HepG2 (cell line): ENCODE measurements around the gene TXNDC2. TPM values are rescaled to one million over a fixed set of nuclear protein-coding genes. Genes with fewer than 3 reads are reported as not detected.

Source experiments
- ATAC-seq: fragments of 200-7000 bp; cut with Tn5 transposase; 3 replicates; pipeline ENCODE4 v1.9.1; 2020; ENCODE audit warnings: mild to moderate bottlenecking, moderate library complexity
- BruUV-seq: library from RNA; stranded (reverse); fragments of 400-500 nt; replicated peaks from 2 replicates; lab custom pipeline; 2021; lab: Mats Ljungman, UMichigan
- CTCF ChIA-PET: fragments of 300-600 bp; formaldehyde crosslinking; extraction: SDS; loops from one replicate; lab custom pipeline; 2021; ENCODE audit warnings: low total read pairs, inconsistent platforms, low intra/inter-chr PET ratio; lab: Yijun Ruan, JAX
- POLR2A ChIA-PET: fragments of 350-600 bp; sonication (Branson Sonifier 250); formaldehyde crosslinking; loops from one replicate; lab custom pipeline; 2020; ENCODE audit warnings: antibody characterized with exemption, inconsistent platforms; lab: Yijun Ruan, JAX
- DNase-seq: peaks from one replicate; pipeline ENCODE4 v3.0.0-alpha.2; 2015; ENCODE audit warnings: low spot score
- FAIRE-seq: peaks from 3 replicates; lab custom pipeline; 2011; peaks lifted over from hg19 to GRCh38; lab: Jason Lieb, UNC
- H2AFZ ChIP-seq: one replicate; pipeline ENCODE4 v1.6.1; 2011; ENCODE audit warnings: low read length, inconsistent platforms
- H3K27ac ChIP-seq: fragments of 300-600 bp; 3 replicates; pipeline ENCODE4 v1.8.0; 2011; ENCODE audit warnings: mixed run types, mild to moderate bottlenecking, mixed read lengths, low read length, inconsistent platforms; ENCODE audit not compliant: insufficient read depth; ENCODE audit errors: extremely low read length
- H3K27me3 ChIP-seq, 2 experiments: fragments of 200-600 bp in 1 of 2; 2 replicates in 1 of 2; 3 replicates in 1 of 2; pipeline versions ENCODE4 v1.6.0 to v1.8.0; 2011; ENCODE audit warnings: low read length in 2 of 2, mild to moderate bottlenecking in 2 of 2, moderate library complexity in 2 of 2, inconsistent platforms in 1 of 2; ENCODE audit not compliant: insufficient read depth in 2 of 2, control insufficient read depth in 1 of 2
- H3K36me3 ChIP-seq, 2 experiments: fragments of 200-600 bp in 1 of 2; replicated peaks in 1 of 2; 2 replicates in 1 of 2; 3 replicates in 1 of 2; pipeline versions ENCODE4 v1.5.1 to v1.8.0; 2011; ENCODE audit warnings: low read length in 2 of 2, inconsistent platforms in 1 of 2; ENCODE audit not compliant: insufficient read depth in 2 of 2, control insufficient read depth in 1 of 2
- H3K4me1 ChIP-seq: 2 replicates; pipeline ENCODE4 v1.5.1; 2012; ENCODE audit warnings: low read length, inconsistent platforms; ENCODE audit not compliant: insufficient read depth
- H3K4me2 ChIP-seq: 2 replicates; pipeline ENCODE4 v1.6.0; 2011; ENCODE audit warnings: low read depth, low read length, inconsistent platforms
- H3K4me3 ChIP-seq, 3 experiments: fragments of 200-600 bp in 1 of 3; sonication (generic), shearing (Covaris generic) in 1 of 3; replicated peaks in 1 of 3; 2 replicates each; pipeline ENCODE4 v1.5.1; 2011 to 2016; ENCODE audit warnings: low read length in 3 of 3, inconsistent platforms in 2 of 3, low read depth in 2 of 3, mild to moderate bottlenecking in 2 of 3, control low read depth in 1 of 3, mixed read lengths in 1 of 3; ENCODE audit not compliant: insufficient read depth in 1 of 3
- H3K79me2 ChIP-seq: one replicate; pipeline ENCODE4 v1.6.1; 2011; ENCODE audit warnings: low read length, inconsistent platforms; ENCODE audit not compliant: insufficient read depth
- H3K9ac ChIP-seq: 2 replicates; pipeline ENCODE4 v1.6.0; 2011; ENCODE audit warnings: mild to moderate bottlenecking, low read depth, low read length, inconsistent platforms; ENCODE audit not compliant: insufficient read depth
- H3K9me3 ChIP-seq: 2 replicates; pipeline ENCODE4 v1.5.1; 2012; ENCODE audit warnings: mild to moderate bottlenecking, low read length
- H4K20me1 ChIP-seq: 2 replicates; pipeline ENCODE4 v1.6.0; 2011; ENCODE audit warnings: inconsistent platforms, mild to moderate bottlenecking, low read length, moderate library complexity; ENCODE audit not compliant: insufficient read depth
- EHMT2 ChIP-seq: fragments of 200-600 bp; sonication (generic); IDR thresholded peaks from 2 replicates; pipeline ENCODE4 v1.7.0; 2017; ENCODE audit warnings: antibody characterized with exemption, low read depth, low read length, borderline replicate concordance
- HMGXB3 ChIP-seq: sonication (generic); formaldehyde crosslinking; IDR thresholded peaks from 2 replicates; pipeline ENCODE4 v1.4.0; 2020; ENCODE audit warnings: missing genetic modification reagents, borderline replicate concordance
- HNF1A ChIP-seq, 2 experiments: sonication (generic) in 1 of 2; formaldehyde crosslinking in 1 of 2; IDR thresholded peaks; 2 replicates each; pipeline versions ENCODE4 v1.4.0 to v1.6.1; 2016 to 2020; ENCODE audit warnings: borderline replicate concordance in 1 of 2, low read depth in 1 of 2, mild to moderate bottlenecking in 1 of 2, missing genetic modification reagents in 1 of 2
- HOXA5 ChIP-seq: sonication (generic); formaldehyde crosslinking; IDR thresholded peaks from 2 replicates; pipeline ENCODE4 v1.4.0; 2020; ENCODE audit warnings: missing genetic modification reagents
- JDP2 ChIP-seq: sonication (generic); formaldehyde crosslinking; IDR thresholded peaks from 2 replicates; pipeline ENCODE4 v1.8.1; 2022; ENCODE audit warnings: missing genetic modification reagents, borderline replicate concordance
- THAP9 ChIP-seq: sonication (generic); formaldehyde crosslinking; IDR thresholded peaks from 2 replicates; pipeline ENCODE4; 2020; ENCODE audit warnings: missing genetic modification reagents, mild to moderate bottlenecking, borderline replicate concordance
- ZKSCAN8 ChIP-seq: IDR thresholded peaks from 2 replicates; pipeline ENCODE4 v1.6.1; 2016; ENCODE audit warnings: borderline replicate concordance, missing genetic modification reagents, missing compliant biosample characterization
- ZMYM3 ChIP-seq: sonication (generic); formaldehyde crosslinking; IDR thresholded peaks from 2 replicates; pipeline ENCODE4 v1.5.1; 2020; ENCODE audit warnings: mild to moderate bottlenecking, missing genetic modification reagents
- ZNF570 ChIP-seq: sonication (generic); formaldehyde crosslinking; IDR thresholded peaks from 2 replicates; pipeline ENCODE4 v1.4.0; 2020; ENCODE audit warnings: mild to moderate bottlenecking, missing genetic modification reagents, borderline replicate concordance
- ZNF644 ChIP-seq: IDR thresholded peaks from 2 replicates; pipeline ENCODE4 v1.6.1; 2016; ENCODE audit warnings: low read depth
- WGBS: methylation state at CpG from one replicate; pipeline ENCODE4 v1.1.6; 2017; ENCODE audit warnings: low lambda C conversion rate; 5-methylcytosine and 5-hydroxymethylcytosine counted together
- in situ Hi-C: cut with HindIII; loops from 2 replicates; pipeline ENCODE4 v1.10.0; 2017; ENCODE audit warnings: low pct_unique_long_range_greater_than_20kb; ENCODE audit not compliant: extremely low pct_ligation_motif_present
- intact Hi-C: fragments of 100-400 bp; cut with micrococcal nuclease; formaldehyde crosslinking; loops from one replicate; pipeline ENCODE4 v1.10.0; 2022; ENCODE audit not compliant: unreplicated experiment
- polyA plus RNA-seq, 8 experiments: library from polyadenylated mRNA; depleted of rRNA in 3 of 8; stranded (reverse) in 7 of 8; unstranded in 1 of 8; fragments of >200 nt; fragmentation: Illumina TruSeq in 4 of 8; extraction: Trizol in 4 of 8; gene quantifications; 2 replicates each; pipeline versions ENCODE4 v1.2.1 to v1.2.3, GENCODE V29; 2011 to 2016; ENCODE audit warnings: low read depth in 4 of 8, missing spikeins in 1 of 8, mixed read lengths in 1 of 8; ENCODE audit not compliant: insufficient read depth in 1 of 8
- total RNA-seq, 5 experiments: library from RNA; depleted of rRNA; stranded (reverse); fragments of >200 nt; fragmentation: Illumina TruSeq; extraction: Trizol; gene quantifications; 2 replicates each; pipeline ENCODE4 v1.2.3, GENCODE V29; 2016; ENCODE audit warnings: low read depth in 1 of 5
- TF ChIP-seq, protein P1 (sequence below): sonication (generic); formaldehyde crosslinking; IDR thresholded peaks from 2 replicates; pipeline ENCODE4 v1.4.0; 2020; ENCODE audit warnings: missing genetic modification reagents

TXNDC2 gene
- total and polyA plus RNA-seq, 2 of the 13 experiments (the other 11 are each of a cell fraction or from before 2014, with no cell fraction given), result not detected

- Histone ChIP-seq H3K36me3 (no peaks in the 10 kb centered on the region), H3K4me2 (no peak overlapping the region), H3K4me1 (peaks cover 13% of the 10 kb centered on the region), H3K79me2 (peaks cover 21% of the 10 kb centered on the region), H3K4me3 (no peak overlapping the region), H3K9me3 (no peaks in the 10 kb centered on the region), H4K20me1 (peaks cover 15% of the 10 kb centered on the region), H3K27ac (no peak overlapping the region), H3K27me3 (no peaks in the 10 kb centered on the region; a peak in 2 of 5 replicates), H2AFZ (no peak overlapping the region), H3K9ac (no peak overlapping the region)
- ATAC-seq (no peak), DNase-seq (no peak), FAIRE-seq (no peak)
- WGBS, result 72% methylated on average over 5 of the region's 5 CpGs
- in situ Hi-C loops (no loop called here), intact Hi-C loops (loop anchor here (5.0 kb wide), 1 partner anchor 299 kb away; the partner anchor contains the start of gene PPP4R1)
- ChIA-PET CTCF (no interaction called here), POLR2A (no interaction called here)
- no TSS peak for BruUV-seq
- TF ChIP-seq, protein P1, sequence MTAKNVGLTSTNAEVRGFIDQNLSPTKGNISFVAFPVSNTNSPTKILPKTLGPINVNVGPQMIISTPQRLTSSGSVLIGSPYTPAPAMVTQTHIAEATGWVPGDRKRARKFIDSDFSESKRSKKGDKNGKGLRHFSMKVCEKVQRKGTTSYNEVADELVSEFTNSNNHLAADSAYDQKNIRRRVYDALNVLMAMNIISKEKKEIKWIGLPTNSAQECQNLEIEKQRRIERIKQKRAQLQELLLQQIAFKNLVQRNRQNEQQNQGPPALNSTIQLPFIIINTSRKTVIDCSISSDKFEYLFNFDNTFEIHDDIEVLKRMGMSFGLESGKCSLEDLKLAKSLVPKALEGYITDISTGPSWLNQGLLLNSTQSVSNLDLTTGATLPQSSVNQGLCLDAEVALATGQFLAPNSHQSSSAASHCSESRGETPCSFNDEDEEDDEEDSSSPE (CRISPR knock-in tag), result no peak
- no peak for TF ChIP-seq ZNF644 (CRISPR knock-in tag)
- TF ChIP-seq HOXA5 (CRISPR knock-in tag), result no peak
- no peak for TF ChIP-seq ZNF570 (CRISPR knock-in tag)
- TF ChIP-seq ZKSCAN8 (CRISPR knock-in tag), result no peak
- no peak for TF ChIP-seq THAP9 (CRISPR knock-in tag)
- no peak for TF ChIP-seq JDP2 (CRISPR knock-in tag)
- TF ChIP-seq HNF1A (IDR thresholded peaks at IDR 0.05; ENCODE audit: low read depth), result no peak
- no peak for TF ChIP-seq HNF1A (CRISPR knock-in tag; IDR thresholded peaks at IDR 0.05; ENCODE audit: borderline replicate concordance)
- no peak for TF ChIP-seq ZMYM3 (CRISPR knock-in tag)
- TF ChIP-seq HMGXB3 (CRISPR knock-in tag), result no peak
- no peak for TF ChIP-seq EHMT2
These were observed 25.5 kb downstream of the TXNDC2 start for GRCh38 chr18:9911226-9911625.
